Mucosa of descending colon (tissue), 3 donors: ENCODE data around the gene ANTXR2. TPM values are rescaled to one million over a fixed set of nuclear protein-coding genes. Genes with fewer than 3 reads are reported as not detected.

Experiments
- ATAC-seq: fragments of 200-7000 bp; cut with Tn5 transposase; one replicate; pipeline ENCODE4 v1.9.1; 2020; ENCODE audit warnings: mild to moderate bottlenecking, moderate library complexity
- DNase-seq, 3 donors: peaks; one replicate each; pipeline ENCODE4 v3.0.0-alpha.2; 2020
- H3K36me3 ChIP-seq: fragments of 200-600 bp; one replicate; pipeline ENCODE4 v1.8.0; 2021; ENCODE audit warnings: low read depth, mild to moderate bottlenecking
- H3K4me1 ChIP-seq: fragments of 200-600 bp; one replicate; pipeline ENCODE4 v1.8.0; 2021; ENCODE audit warnings: low read depth, mild to moderate bottlenecking
- H3K4me3 ChIP-seq: fragments of 200-600 bp; one replicate; pipeline ENCODE4 v1.8.0; 2021; ENCODE audit warnings: mild to moderate bottlenecking
- H3K9me3 ChIP-seq: fragments of 200-600 bp; one replicate; pipeline ENCODE4 v1.8.0; 2021; ENCODE audit warnings: mild to moderate bottlenecking
- intact Hi-C, 2 donors: fragments of 100-400 bp; cut with DNase I in 1 of 2; cut with micrococcal nuclease in 1 of 2; formaldehyde crosslinking; loops; one replicate each; pipeline versions ENCODE4 v1.11.0 to v1.11.1; 2022; cut with DNase I, micrococcal nuclease
- total RNA-seq, 3 donors: library from RNA; stranded (reverse); fragmentation: NEBNext Ultra II Directional in 2 of 3; extraction: Animal tissue kit (Norgen Biotek cat#: 25700) in 2 of 3; gene quantifications; one replicate each; pipeline versions ENCODE4 v1.2.1 to v1.2.4, GENCODE V29; 2021 to 2023
- TF ChIP-seq, protein P1 (sequence below): fragments of 200-600 bp; IDR thresholded peaks from one replicate; pipeline ENCODE4 v1.8.0; 2022; ENCODE audit warnings: antibody characterized with exemption, mild to moderate bottlenecking
- donor health status: DM: no; HTN: no; CAD: no; lungs with moderate emphysema.
- donor health status: DM: no; HTN: no; CAD: no.
- donor health status: DM: no; HTN: yes; CAD: no.

The ANTXR2 gene
- total RNA-seq, 3 donors from 2014 or later = 83.2 to 276 (median 120) TPM

DNA sequence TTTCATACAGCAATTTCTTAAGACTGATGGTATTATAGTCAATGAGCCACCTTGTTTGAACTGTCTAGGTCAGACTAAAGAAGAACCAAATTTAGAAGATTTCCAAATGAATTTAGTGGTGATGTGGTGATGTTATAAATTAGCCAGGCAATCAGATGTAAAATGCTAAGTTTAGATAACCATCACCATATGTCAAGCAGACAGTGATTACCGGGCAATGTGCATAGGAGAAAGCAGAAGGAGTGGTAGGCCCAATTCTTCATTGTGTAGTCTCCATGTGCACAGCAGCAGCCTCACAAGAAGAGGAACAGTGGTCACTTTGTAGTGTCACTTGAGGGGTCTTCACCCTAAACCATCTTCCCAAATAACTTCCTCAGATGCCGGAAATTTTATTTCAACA lies 198.8 kb downstream of the ANTXR2 start:
- TF ChIP-seq, protein P1, sequence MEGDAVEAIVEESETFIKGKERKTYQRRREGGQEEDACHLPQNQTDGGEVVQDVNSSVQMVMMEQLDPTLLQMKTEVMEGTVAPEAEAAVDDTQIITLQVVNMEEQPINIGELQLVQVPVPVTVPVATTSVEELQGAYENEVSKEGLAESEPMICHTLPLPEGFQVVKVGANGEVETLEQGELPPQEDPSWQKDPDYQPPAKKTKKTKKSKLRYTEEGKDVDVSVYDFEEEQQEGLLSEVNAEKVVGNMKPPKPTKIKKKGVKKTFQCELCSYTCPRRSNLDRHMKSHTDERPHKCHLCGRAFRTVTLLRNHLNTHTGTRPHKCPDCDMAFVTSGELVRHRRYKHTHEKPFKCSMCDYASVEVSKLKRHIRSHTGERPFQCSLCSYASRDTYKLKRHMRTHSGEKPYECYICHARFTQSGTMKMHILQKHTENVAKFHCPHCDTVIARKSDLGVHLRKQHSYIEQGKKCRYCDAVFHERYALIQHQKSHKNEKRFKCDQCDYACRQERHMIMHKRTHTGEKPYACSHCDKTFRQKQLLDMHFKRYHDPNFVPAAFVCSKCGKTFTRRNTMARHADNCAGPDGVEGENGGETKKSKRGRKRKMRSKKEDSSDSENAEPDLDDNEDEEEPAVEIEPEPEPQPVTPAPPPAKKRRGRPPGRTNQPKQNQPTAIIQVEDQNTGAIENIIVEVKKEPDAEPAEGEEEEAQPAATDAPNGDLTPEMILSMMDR = no peak
- ATAC-seq = no peak
- intact Hi-C loops = no loop called here

DNA sequence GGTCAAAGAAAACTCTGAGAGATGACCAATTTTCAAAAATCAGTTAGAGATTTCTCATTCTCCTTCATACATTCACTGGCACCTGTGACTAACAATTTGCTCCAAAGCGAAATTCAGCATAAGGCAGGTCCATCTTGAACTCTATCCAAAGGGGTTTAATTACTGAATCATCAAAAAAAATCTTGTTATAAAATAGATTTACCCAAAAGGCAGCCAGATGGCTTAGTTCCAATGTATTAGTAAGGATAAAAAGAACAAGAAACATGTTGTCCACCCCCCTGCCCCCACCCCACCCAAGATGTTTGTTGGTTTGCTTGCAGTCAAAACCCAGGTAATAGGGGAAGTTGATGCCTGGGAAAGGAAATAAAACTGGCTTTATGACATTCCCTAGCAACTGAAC lies 200.3 kb downstream of the ANTXR2 start:
- intact Hi-C loops = no loop called here
- H3K9me3 ChIP-seq = no peaks in the 10 kb centered on the region
- TF ChIP-seq, protein P1 = no peak
- no peak for ATAC-seq
- H3K4me1 ChIP-seq = no peaks in the 10 kb centered on the region
- H3K4me3 ChIP-seq = no peak overlapping the region
- H3K36me3 ChIP-seq = no peaks in the 10 kb centered on the region
- no peak for DNase-seq

More for the DNA sequence above, 198.8 kb downstream of the ANTXR2 start:
- Histone ChIP-seq H3K36me3 (no peaks in the 10 kb centered on the region), H3K9me3 (no peaks in the 10 kb centered on the region), H3K4me3 (no peak overlapping the region), H3K4me1 (no peaks in the 10 kb centered on the region)
- DNase-seq = no peak

DNA sequence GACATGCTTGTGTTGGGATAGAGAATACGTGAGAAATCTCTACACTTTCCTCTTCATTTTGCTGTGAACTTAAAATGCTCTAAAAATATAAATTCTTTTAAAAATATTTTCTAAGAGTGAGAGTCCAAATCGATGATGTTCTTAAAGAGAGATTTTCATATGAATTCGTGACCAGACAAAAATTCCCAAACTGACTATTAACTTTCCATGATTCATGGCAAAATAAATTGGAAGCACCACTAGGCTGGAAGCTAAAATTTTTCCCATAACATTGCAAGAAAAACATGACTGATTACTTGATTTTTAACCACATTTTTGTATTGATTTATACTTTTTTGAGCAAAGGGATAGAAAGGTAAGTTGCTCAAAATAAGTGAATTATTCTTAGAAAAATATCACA lies 201.1 kb downstream of the ANTXR2 start:
- ATAC-seq (no peak), DNase-seq (no peak)
- intact Hi-C loops = no loop called here
- Histone ChIP-seq H3K4me3 (no peak overlapping the region), H3K4me1 (no peaks in the 10 kb centered on the region), H3K36me3 (no peaks in the 10 kb centered on the region), H3K9me3 (no peaks in the 10 kb centered on the region)
- TF ChIP-seq, protein P1 = no peak

DNA sequence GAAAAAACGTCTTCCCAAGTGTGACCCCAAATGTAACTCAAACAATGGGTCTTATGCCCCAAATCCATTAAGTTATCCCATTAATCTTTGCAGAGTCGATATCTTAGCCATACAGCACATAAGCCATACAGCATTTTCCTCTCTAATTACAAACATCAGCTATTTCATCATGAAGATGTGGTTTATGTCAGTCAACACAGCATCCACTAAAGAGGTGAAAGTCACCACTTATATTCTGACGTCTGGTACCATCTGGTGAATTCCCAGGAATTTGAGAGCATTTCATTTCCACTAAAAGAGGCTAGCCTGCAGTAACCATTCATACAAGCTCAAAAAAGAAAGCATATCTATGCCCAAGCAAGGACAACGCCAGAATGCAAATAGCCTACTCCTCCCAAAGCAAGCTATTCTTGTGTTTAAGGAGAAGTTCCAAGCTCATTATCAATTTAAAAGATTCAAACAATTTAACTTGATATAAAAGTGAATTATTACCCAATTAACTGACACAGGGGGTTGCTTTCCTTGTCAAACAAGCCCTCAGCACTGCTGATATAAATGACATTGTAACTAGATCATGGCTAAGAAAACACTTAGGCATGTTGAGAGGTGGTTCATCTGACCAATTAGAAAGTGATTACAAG lies 203.3 kb downstream of the ANTXR2 start:
- Histone ChIP-seq H3K4me3 (no peak overlapping the region), H3K36me3 (no peaks in the 10 kb centered on the region), H3K9me3 (no peaks in the 10 kb centered on the region), H3K4me1 (no peaks in the 10 kb centered on the region)
- intact Hi-C loops = no loop called here
- TF ChIP-seq, protein P1 = no peak
- DNase-seq = no peak
- no peak for ATAC-seq

DNA sequence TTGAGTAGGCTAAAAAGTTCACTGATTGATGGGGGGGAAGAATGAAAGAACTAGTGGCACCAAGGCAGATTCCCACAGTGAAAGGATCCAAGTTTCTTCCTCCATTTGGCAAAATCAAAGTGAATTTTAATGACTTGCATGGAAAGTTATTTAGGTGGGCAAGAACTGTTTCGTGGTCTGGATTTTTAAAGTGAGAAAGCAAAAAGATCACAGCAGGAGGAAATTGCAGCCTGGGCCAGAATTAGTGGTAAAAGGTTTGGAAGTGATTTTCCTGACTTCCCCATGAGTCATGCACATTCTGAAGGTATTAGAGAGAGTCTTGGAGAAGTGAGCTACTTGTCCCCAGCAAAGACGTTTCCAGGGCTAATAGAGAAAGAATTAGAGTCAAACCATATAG lies 207.8 kb downstream of the ANTXR2 start:
- ATAC-seq = no peak
- no peaks in the 10 kb centered on the region for H3K36me3 ChIP-seq
- H3K4me3 ChIP-seq = no peak overlapping the region
- intact Hi-C loops = no loop called here
- TF ChIP-seq, protein P1 = no peak
- DNase-seq = no peak
- H3K9me3 ChIP-seq = no peaks in the 10 kb centered on the region
- no peaks in the 10 kb centered on the region for H3K4me1 ChIP-seq
